HG03135 (cell line): ENCODE measurements around the gene FGF7.
"Not testable (repeated sequence)": the region's sequence is repeated elsewhere in the genome, so short reads cannot be mapped to it uniquely, and the experiment has no call there.

ENCODE experiments used
- ATAC-seq: cut with Tn5 transposase; IDR thresholded peaks from one replicate; pipeline ENCODE4 v1.9.1; 2021; ENCODE audit warnings: mild to moderate bottlenecking, moderate library complexity; ENCODE audit not compliant: unreplicated experiment

The FGF7 gene

DNA sequence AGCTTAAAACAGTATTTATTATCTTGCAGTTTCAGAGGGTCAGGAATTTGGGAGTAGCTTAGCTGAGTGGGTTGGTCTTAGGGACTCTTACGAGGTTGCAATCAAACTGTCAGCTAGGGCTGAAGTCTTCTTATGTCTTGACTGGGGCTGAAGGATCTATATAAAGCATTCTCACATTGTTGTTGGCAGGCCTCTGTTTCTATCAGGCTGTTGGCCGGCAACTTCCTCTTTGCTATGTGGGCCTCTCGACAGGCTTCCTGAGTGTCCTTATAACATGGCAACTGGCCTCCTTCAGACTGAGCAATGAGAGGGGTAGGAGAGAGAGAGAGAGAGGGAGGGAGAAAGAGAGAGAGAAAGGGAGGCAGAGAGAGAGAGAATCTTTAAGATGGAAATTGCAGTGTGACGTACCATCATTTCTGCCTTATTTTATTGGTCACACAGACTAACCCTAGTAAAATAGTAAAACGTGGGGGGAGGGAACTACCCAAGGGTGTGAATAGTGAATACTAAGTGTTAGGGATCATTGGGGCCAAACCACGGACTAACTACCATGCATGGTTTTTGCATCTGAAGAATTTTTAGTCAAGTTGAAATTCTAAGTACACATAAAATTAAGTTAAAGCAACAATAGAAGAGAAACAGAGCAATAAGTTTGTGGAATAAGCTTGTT lies 16.1 kb downstream of the FGF7 start:
- no peak for ATAC-seq

GRCh38 chr15:49439678-49440395 lies 16.8 kb downstream of the FGF7 start:
- no peak for ATAC-seq

GRCh38 chr15:49441356-49441755 lies 18.3 kb downstream of the FGF7 start:
- no peak for ATAC-seq

DNA sequence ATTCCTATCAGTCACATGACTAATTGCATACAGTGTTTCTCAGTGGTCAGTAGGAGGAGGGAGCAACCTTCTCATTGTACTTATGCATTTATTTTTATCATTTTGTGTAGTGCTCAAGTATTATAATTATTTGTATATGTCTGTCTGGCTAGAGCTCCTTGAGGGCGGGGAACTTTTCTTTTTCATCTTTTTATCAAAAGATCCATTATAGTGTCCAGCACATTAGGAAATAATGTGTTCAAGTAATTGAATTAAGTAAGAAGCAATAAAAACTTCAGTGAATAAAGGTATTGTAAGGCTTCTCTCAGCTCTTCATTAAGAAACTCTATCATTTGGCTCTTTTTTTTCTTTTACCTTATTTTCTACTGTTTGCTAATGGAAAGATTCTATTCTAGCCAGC lies 18.8 kb downstream of the FGF7 start:
- ATAC-seq, result no peak

DNA sequence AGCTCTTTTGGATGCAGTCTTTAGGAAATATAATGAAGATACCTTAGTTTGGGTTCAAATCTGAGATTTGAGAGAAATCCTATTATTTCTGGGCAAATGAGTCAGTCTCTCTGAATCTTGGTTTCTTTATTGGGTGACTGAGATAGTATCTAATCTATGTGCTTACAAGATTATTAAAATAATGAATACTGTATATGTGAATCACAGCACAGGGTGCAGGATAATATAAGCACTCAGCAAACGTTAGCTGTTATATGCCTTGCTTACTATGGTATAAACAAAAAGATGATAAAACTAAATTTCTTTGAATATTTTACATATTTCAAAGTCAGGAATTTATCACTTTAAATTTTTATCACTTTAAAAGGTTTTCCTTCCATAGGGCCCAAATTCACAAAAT lies 29.6 kb downstream of the FGF7 start:
- ATAC-seq, result no peak

DNA sequence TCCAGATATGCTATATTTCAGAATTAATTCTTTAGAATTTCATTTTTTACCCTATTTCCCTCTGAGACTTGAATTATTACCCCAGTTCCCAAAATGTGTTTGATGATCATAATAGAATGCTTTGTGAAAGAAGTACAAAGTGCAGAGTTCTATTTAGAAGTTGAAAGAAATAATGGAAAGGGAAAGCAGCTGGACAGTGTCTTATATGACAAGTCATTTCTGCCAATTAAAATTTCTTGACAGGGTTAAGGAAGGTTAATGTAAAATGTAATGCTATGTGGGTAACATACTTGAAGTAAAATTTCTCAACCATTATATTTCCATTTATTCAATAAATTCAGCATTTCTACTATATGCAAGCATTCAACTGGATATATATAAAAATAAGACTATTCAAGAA lies 33.1 kb downstream of the FGF7 start:
- ATAC-seq, result no peak

DNA sequence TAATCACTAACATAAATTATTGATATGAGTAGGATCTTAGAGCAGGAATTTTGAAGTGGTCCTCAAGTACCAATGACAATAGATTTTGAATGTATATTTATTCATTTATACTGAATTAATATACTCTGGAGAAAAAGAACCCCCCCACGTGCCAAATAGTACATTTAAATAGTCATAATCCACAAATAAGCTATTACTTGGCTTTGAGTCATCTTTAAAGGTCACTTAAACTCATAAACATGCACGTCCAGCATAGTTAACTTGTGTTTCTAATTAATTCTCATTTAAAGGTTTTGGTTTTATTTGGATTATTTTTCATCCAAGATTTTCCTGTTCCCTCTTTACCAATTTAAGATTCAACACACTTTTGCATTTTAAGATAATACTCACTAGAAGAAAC lies 35.1 kb downstream of the FGF7 start:
- ATAC-seq, result no peak

DNA sequence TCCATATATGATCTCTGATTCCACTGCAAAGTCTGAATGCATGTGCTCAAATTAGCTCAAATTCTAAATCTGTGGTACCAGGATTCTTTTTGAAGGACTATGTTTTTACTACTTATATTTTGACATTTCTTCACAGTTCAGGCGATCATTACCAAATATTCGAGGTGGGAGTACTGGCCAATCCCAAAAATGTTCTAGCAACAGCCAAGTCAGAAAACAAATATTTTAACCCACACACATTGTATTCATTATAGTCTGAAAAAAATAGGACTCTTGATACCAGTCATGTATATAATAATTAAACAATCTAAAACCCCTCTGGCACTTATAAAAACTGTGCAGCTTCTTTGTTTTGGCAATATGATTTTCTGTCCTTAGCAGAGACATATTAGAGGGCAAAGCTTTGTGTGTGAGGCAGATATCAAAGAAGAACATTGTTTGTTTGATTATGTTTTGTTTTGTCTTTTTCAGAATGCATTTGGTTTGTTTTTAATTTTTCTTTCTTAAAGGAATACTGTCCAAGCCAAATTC lies 37.4 kb downstream of the FGF7 start:
- no peak for ATAC-seq

GRCh38 chr15:49462232-49462844 lies 39.3 kb downstream of the FGF7 start:
- ATAC-seq, result no peak

- no peak for ATAC-seq
Observed at GRCh38 chr15:49464522-49464921, 41.5 kb downstream of the FGF7 start.

- ATAC-seq, result no peak
Observed at GRCh38 chr15:49466119-49466518, 43.1 kb downstream of the FGF7 start.

DNA sequence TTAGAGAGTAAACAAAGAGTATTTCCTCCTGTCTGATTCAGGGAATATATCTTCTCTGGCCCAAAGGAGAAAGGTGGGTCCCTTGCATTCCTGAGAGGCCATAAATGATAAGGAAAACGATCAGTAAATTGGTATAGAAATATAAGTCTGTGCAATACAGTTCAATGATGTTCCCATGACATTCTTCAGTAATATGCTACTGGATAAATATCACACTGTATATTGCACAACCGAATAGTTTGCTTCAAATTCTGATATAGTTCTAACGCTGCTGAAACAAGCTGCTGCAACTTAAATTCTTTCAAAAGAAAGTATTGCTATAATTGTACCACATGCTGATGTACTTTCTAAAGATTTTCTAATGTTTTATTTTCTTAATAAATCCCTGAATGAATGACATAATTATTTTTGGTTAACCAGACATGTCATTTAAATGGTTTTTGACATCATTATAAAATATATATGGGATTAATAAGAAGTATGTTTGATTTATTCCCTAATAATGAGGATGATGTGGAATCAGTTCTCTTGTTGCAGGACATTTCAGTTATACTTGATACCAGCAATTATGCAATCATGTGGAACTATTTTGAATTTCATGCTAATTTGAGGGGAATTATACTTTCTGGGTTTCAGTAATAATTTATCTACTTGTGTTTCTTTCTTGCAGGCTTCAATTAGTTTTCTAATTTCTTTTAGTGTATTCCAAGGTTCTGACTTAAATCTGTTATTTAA lies 44.9 kb downstream of the FGF7 start:
- no peak for ATAC-seq

- no peak for ATAC-seq
Observed at GRCh38 chr15:49468481-49468839, 45.4 kb downstream of the FGF7 start.

DNA sequence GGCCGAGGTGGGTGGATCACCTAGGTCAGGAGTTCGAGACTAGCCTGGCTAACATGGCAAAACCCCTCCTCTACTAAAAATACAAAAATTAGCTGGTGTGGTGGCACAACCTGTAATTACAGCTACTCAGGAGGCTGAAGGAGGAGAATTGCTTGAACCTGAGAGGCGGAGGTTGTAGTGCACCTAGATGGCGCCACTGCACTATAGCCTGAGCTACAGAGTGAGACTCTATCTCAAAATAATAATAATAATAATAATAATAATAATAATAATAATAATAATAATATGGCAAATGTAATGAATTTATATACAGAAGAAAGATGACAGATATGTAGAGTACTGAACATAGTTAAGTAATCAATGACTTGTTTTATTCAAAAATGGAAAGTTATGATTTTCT lies 48.2 kb downstream of the FGF7 start:
- not testable (repeated sequence) for ATAC-seq

DNA sequence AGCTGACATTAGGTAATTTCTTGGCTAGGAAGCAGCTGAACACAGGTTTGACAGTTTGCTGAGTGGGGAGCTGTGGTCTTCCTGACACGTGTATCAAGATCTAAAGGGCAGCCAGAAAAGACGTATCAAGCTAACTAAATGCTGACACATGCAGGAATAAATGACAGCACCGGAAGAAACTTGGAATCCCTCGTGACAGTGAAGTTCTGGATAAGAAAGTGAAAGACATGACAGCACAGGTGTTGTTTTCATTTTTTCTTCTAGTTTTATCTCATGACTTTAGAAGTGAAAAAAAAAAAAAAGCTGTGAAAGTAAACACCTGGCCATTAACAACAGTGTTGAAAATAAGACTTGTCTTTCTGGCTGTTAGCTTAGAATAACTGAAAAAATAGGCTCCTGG lies 48.7 kb downstream of the FGF7 start:
- peak; percentile 91 for ATAC-seq

DNA sequence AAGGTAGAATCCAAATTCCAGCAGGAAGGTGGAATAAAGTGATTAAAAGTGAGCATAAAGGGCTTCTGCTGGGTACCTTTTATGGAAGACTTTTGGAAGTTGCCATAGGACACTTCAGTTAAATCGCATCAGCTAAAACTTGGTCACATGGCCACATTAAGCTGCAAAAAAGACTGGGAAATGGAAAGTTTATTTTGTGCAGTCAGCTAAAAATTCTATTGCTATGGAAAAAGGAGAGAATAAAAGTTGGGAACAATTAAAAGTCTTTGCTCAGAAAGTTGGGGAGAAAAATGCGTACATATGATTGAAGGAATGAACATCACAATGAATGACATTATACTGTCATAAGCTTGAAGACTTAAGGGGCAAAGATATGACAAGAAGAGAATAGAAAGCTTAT lies 49.3 kb downstream of the FGF7 start:
- ATAC-seq, result no peak

- ATAC-seq, result no peak
Observed at GRCh38 chr15:49473031-49473430, 50.0 kb downstream of the FGF7 start.

GRCh38 chr15:49478021-49478420 lies 55.0 kb downstream of the FGF7 start:
- not testable (repeated sequence) for ATAC-seq

DNA sequence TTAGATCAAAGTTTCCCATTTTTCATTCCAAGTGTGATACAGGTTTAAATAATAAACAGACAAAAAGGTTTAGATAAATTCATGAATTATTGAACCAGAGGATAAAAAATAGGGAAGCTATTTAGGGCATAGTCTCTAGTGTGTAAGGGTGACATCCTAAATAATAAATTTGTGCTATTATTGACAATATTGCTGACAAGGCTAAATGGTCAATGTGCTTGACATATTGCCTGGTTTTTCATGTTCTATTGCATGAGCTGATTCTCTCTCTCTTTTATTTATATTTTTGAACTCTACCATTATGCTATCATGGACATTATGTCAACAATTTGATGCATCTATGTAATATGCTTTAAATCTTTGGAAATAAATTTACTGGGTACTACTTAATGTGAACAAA lies 55.9 kb downstream of the FGF7 start:
- not testable (repeated sequence) for ATAC-seq

DNA sequence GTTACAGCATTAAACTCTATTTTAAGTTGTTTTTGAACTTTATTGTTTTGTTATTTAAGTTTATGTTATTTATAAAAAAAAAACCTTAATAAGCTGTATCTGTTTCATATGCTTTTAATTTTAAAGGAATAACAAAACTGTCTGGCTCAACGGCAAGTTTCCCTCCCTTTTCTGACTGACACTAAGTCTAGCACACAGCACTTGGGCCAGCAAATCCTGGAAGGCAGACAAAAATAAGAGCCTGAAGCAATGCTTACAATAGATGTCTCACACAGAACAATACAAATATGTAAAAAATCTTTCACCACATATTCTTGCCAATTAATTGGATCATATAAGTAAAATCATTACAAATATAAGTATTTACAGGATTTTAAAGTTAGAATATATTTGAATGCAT lies 62.4 kb downstream of the FGF7 start:
- ATAC-seq, result not testable (repeated sequence)

DNA sequence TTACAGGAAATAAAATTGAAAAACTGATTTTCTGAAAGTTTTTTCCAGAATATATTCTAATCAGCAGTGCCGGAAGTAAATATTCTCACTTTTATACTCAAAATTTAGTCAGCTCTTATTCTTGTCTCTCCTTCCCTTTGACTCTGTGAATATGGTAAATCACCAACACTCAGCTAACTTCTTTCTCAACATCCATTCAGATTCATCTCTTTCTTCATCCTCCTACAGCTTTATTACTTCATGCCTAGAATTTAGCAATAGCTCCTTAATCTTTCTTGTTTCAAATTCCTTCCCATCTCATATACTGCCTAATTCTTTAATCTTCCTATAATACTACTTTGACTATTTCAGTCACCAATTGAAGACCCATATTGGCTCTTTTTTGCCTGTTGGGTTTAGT lies 67.9 kb downstream of the FGF7 start:
- no peak for ATAC-seq
